MCF 10A (cell line): ENCODE results near the gene PRSS22. TPM values are rescaled to one million over a fixed set of nuclear protein-coding genes. Genes with fewer than 3 reads are reported as not detected.

Experiments
- BruUV-seq: library from RNA; stranded (reverse); fragments of 400-500 nt; replicated peaks from 2 replicates; lab custom pipeline; 2021; lab: Mats Ljungman, UMichigan
- CTCF ChIA-PET: fragments of 300-600 bp; sonication (Branson Sonifier 250); formaldehyde crosslinking; extraction: SDS; loops from one replicate; lab custom pipeline; 2021; ENCODE audit warnings: antibody characterized with exemption, inconsistent platforms; lab: Yijun Ruan, JAX
- POLR2A ChIA-PET: fragments of 300-600, 350-650 bp; sonication (Branson Sonifier 250); formaldehyde crosslinking; extraction: SDS; loops from one replicate; lab custom pipeline; 2020; ENCODE audit warnings: antibody characterized with exemption, inconsistent platforms; lab: Yijun Ruan, JAX
- DNase-seq: peaks from one replicate; pipeline ENCODE4 v3.0.0-alpha.2; 2018; ENCODE audit not compliant: unreplicated experiment
- H3K27ac Mint-ChIP-seq: one replicate; pipeline ENCODE4 v1.8.0; 2022; ENCODE audit warnings: mild to moderate bottlenecking, low read depth, mixed read lengths; ENCODE audit not compliant: unreplicated experiment
- H3K27me3 Mint-ChIP-seq: one replicate; pipeline ENCODE4 v1.8.0; 2022; ENCODE audit warnings: mixed read lengths; ENCODE audit not compliant: insufficient read depth, unreplicated experiment
- H3K36me3 Mint-ChIP-seq: one replicate; pipeline ENCODE4 v1.8.0; 2022; ENCODE audit warnings: mild to moderate bottlenecking, moderate library complexity, mixed read lengths; ENCODE audit not compliant: insufficient read depth, unreplicated experiment
- H3K4me1 Mint-ChIP-seq: one replicate; pipeline ENCODE4 v1.8.0; 2022; ENCODE audit warnings: mixed read lengths; ENCODE audit not compliant: insufficient read depth, unreplicated experiment
- H3K4me3 Mint-ChIP-seq: one replicate; pipeline ENCODE4 v1.8.0; 2022; ENCODE audit warnings: mild to moderate bottlenecking, moderate library complexity, mixed read lengths; ENCODE audit not compliant: unreplicated experiment
- H3K9me3 Mint-ChIP-seq: one replicate; pipeline ENCODE4 v1.8.0; 2022; ENCODE audit warnings: mixed read lengths; ENCODE audit not compliant: unreplicated experiment
- CTCF ChIP-seq: fragments of 200-600 bp; IDR thresholded peaks from one replicate; pipeline ENCODE4 v1.8.0; 2022; ENCODE audit warnings: antibody characterized with exemption, mild to moderate bottlenecking; ENCODE audit not compliant: unreplicated experiment
- intact Hi-C: fragments of 100-400 bp; cut with micrococcal nuclease; formaldehyde crosslinking; loops from 2 replicates; pipeline ENCODE4 v1.14.1; 2022
- total RNA-seq: library from RNA; stranded (reverse); gene quantifications from 2 replicates; pipeline ENCODE4 v1.2.3, GENCODE V29; 2022

PRSS22 gene
- total RNA-seq, 1 experiment from 2014 or later: not detected

GRCh38 chr16:2894231-2894630 lies 36.3 kb upstream of the PRSS22 start:
- no peaks in the 10 kb centered on the region for H3K27me3 Mint-ChIP-seq
- no peaks in the 10 kb centered on the region for H3K4me1 Mint-ChIP-seq
- ChIA-PET POLR2A (no interaction called here), CTCF (no interaction called here)
- no peak overlapping the region for H3K4me3 Mint-ChIP-seq
- BruUV-seq: no TSS peak
- no peak for DNase-seq
- no peak overlapping the region for H3K27ac Mint-ChIP-seq
- no peaks in the 10 kb centered on the region for H3K36me3 Mint-ChIP-seq
- no peaks in the 10 kb centered on the region for H3K9me3 Mint-ChIP-seq
- no peak for TF ChIP-seq CTCF
- intact Hi-C loops: no loop called here

GRCh38 chr16:2884041-2884451 lies 26.1 kb upstream of the PRSS22 start:
- Mint-ChIP-seq H3K27me3 (no peaks in the 10 kb centered on the region), H3K4me1 (peaks cover 5% of the 10 kb centered on the region), H3K27ac (no peak overlapping the region), H3K9me3 (no peaks in the 10 kb centered on the region), H3K36me3 (peaks cover 6% of the 10 kb centered on the region), H3K4me3 (peak overlapping the region; percentile 77)
- POLR2A ChIA-PET: interaction anchor here (0.6 to 6.0 kb wide), 9 partner anchors 9 to 1432 kb away, joined by 3 to 75 read pairs (median 7); partner anchors contain the start of genes FLYWCH1, GLIS2 and SRRM2
- intact Hi-C loops: no loop called here
- no peak for TF ChIP-seq CTCF
- TSS peak; percentile 45 for BruUV-seq
- no peak for DNase-seq
- CTCF ChIA-PET: interaction anchor here (0.5 to 1.4 kb wide), 3 partner anchors 8 to 160 kb away, joined by 3 to 5 read pairs (median 4); no protein-coding TSS in a partner anchor

- peak; percentile 7 for DNase-seq
- POLR2A ChIA-PET: interaction anchor here (0.6 to 6.0 kb wide), 22 partner anchors 10 to 1433 kb away, joined by 3 to 75 read pairs (median 4); partner anchors contain the start of genes FLYWCH1, GLIS2, SRRM2 and TBC1D24
- peaks cover 5% of the 10 kb centered on the region for H3K4me1 Mint-ChIP-seq
Measured at GRCh38 chr16:2883458-2883908, 25.5 kb upstream of the PRSS22 start.

More at GRCh38 chr16:2883458-2883908, 25.5 kb upstream of the PRSS22 start:
- CTCF ChIA-PET: interaction anchor here (0.5 to 1.4 kb wide), 5 partner anchors 9 to 160 kb away, joined by 3 to 6 read pairs (median 4); no protein-coding TSS in a partner anchor
- no peaks in the 10 kb centered on the region for H3K9me3 Mint-ChIP-seq
- H3K4me3 Mint-ChIP-seq: peak overlapping the region; percentile 77
- intact Hi-C loops: loop anchor here (2.0 kb wide), 1 partner anchor 35 kb away; no protein-coding TSS in a partner anchor
- no peak overlapping the region for H3K27ac Mint-ChIP-seq
- peaks cover 6% of the 10 kb centered on the region for H3K36me3 Mint-ChIP-seq
- no TSS peak for BruUV-seq
- no peak for TF ChIP-seq CTCF
- no peaks in the 10 kb centered on the region for H3K27me3 Mint-ChIP-seq
